Calu3 (cell line): ENCODE results near the gene BCAS3. TPM values are rescaled to one million over a fixed set of nuclear protein-coding genes. Genes with fewer than 3 reads are reported as not detected.
"Not testable (repeated sequence)": the region's sequence is repeated elsewhere in the genome, so short reads cannot be mapped to it uniquely, and the experiment has no call there.

Experiments used
- BruUV-seq: library from RNA; stranded (reverse); fragments of 400-500 nt; replicated peaks from 2 replicates; lab custom pipeline; 2021; lab: Mats Ljungman, UMichigan
- CTCF ChIA-PET: fragments of 300-600 bp; sonication (Branson Sonifier 250); formaldehyde crosslinking; loops from one replicate; lab custom pipeline; 2022; ENCODE audit warnings: antibody characterized with exemption; lab: Charles Lee
- DNase-seq: peaks from one replicate; pipeline ENCODE4 v3.0.0; 2022
- H3K27ac Mint-ChIP-seq: one replicate; pipeline ENCODE4 v1.8.0; 2022; ENCODE audit warnings: mixed read lengths; ENCODE audit not compliant: unreplicated experiment
- H3K27me3 Mint-ChIP-seq: one replicate; pipeline ENCODE4 v1.8.0; 2022; ENCODE audit warnings: mixed read lengths; ENCODE audit not compliant: unreplicated experiment
- H3K36me3 Mint-ChIP-seq: one replicate; pipeline ENCODE4 v1.8.0; 2022; ENCODE audit warnings: mild to moderate bottlenecking, moderate library complexity, mixed read lengths; ENCODE audit not compliant: insufficient read depth, unreplicated experiment
- H3K4me1 Mint-ChIP-seq: one replicate; pipeline ENCODE4 v1.8.0; 2022; ENCODE audit warnings: mild to moderate bottlenecking, low read depth, mixed read lengths; ENCODE audit not compliant: unreplicated experiment
- H3K4me3 Mint-ChIP-seq: one replicate; pipeline ENCODE4 v1.8.0; 2022; ENCODE audit warnings: mild to moderate bottlenecking, low read depth, moderate library complexity, mixed read lengths; ENCODE audit not compliant: unreplicated experiment
- H3K9me3 Mint-ChIP-seq: one replicate; pipeline ENCODE4 v1.8.0; 2022; ENCODE audit warnings: low read depth, mixed read lengths; ENCODE audit not compliant: unreplicated experiment
- CTCF ChIP-seq: fragments of 200-600 bp; IDR thresholded peaks from one replicate; pipeline ENCODE4 v1.8.0; 2022; ENCODE audit warnings: antibody characterized with exemption; ENCODE audit not compliant: unreplicated experiment
- intact Hi-C: fragments of 100-400 bp; cut with micrococcal nuclease; formaldehyde crosslinking; loops from one replicate; pipeline ENCODE4 v1.10.0; 2022; ENCODE audit not compliant: unreplicated experiment
- total RNA-seq: library from RNA; stranded (reverse); gene quantifications from 2 replicates; pipeline ENCODE4 v1.2.3, GENCODE V29; 2022

The BCAS3 gene
- total RNA-seq, 1 experiment from 2014 or later: 10.9 TPM

- no peak overlapping the region for H3K4me3 Mint-ChIP-seq
Measured at GRCh38 chr17:60766778-60767190, 89.1 kb downstream of the BCAS3 start.

GRCh38 chr17:60767744-60768308 lies 90.2 kb downstream of the BCAS3 start:
- BruUV-seq: no TSS peak
- intact Hi-C loops: no loop called here
- H3K4me3 Mint-ChIP-seq: no peak overlapping the region
- no peak overlapping the region for H3K27ac Mint-ChIP-seq
- H3K36me3 Mint-ChIP-seq: no peaks in the 10 kb centered on the region
- no peaks in the 10 kb centered on the region for H3K4me1 Mint-ChIP-seq
- no peak for TF ChIP-seq CTCF
- CTCF ChIA-PET: no interaction called here
- H3K27me3 Mint-ChIP-seq: no peaks in the 10 kb centered on the region
- H3K9me3 Mint-ChIP-seq: no peaks in the 10 kb centered on the region
- DNase-seq: no peak

More at GRCh38 chr17:60766778-60767190, 89.1 kb downstream of the BCAS3 start:
- H3K27ac Mint-ChIP-seq: no peak overlapping the region
- H3K9me3 Mint-ChIP-seq: no peaks in the 10 kb centered on the region
- TF ChIP-seq CTCF: no peak
- no peaks in the 10 kb centered on the region for H3K36me3 Mint-ChIP-seq
- no TSS peak for BruUV-seq
- H3K27me3 Mint-ChIP-seq: no peaks in the 10 kb centered on the region
- CTCF ChIA-PET: no interaction called here
- intact Hi-C loops: no loop called here
- no peaks in the 10 kb centered on the region for H3K4me1 Mint-ChIP-seq
- DNase-seq: no peak

- Mint-ChIP-seq H3K4me3 (no peak overlapping the region), H3K27ac (no peak overlapping the region), H3K27me3 (no peaks in the 10 kb centered on the region), H3K9me3 (no peaks in the 10 kb centered on the region), H3K4me1 (no peaks in the 10 kb centered on the region), H3K36me3 (no peaks in the 10 kb centered on the region)
- DNase-seq: no peak
- intact Hi-C loops: no loop called here
- no peak for TF ChIP-seq CTCF
- no TSS peak for BruUV-seq
- CTCF ChIA-PET: no interaction called here
Measured at GRCh38 chr17:60769327-60769726, 91.7 kb downstream of the BCAS3 start.

GRCh38 chr17:60770946-60771422 lies 93.3 kb downstream of the BCAS3 start:
- no peak for DNase-seq
- CTCF ChIA-PET: interaction anchor here (0.6 kb wide), 1 partner anchor 31 kb away, joined by 3 read pairs; no protein-coding TSS in a partner anchor
- TF ChIP-seq CTCF: no peak
- H3K9me3 Mint-ChIP-seq: no peaks in the 10 kb centered on the region
- no peak overlapping the region for H3K27ac Mint-ChIP-seq
- H3K4me1 Mint-ChIP-seq: no peaks in the 10 kb centered on the region
- H3K27me3 Mint-ChIP-seq: no peaks in the 10 kb centered on the region
- H3K36me3 Mint-ChIP-seq: no peaks in the 10 kb centered on the region
- intact Hi-C loops: no loop called here
- H3K4me3 Mint-ChIP-seq: no peak overlapping the region
- no TSS peak for BruUV-seq

- H3K4me1 Mint-ChIP-seq, H3K9me3 Mint-ChIP-seq, H3K27ac Mint-ChIP-seq, H3K27me3 Mint-ChIP-seq, BruUV-seq, intact Hi-C loops, H3K4me3 Mint-ChIP-seq, DNase-seq, H3K36me3 Mint-ChIP-seq: not testable (repeated sequence)
- CTCF ChIA-PET: interaction anchor here (0.6 kb wide), 1 partner anchor 31 kb away, joined by 3 read pairs; no protein-coding TSS in a partner anchor
Measured at GRCh38 chr17:60771621-60772020, 94.0 kb downstream of the BCAS3 start.
